Measurements from ENCODE around the gene MYH7.

- TF ChIP-seq, protein P1, sequence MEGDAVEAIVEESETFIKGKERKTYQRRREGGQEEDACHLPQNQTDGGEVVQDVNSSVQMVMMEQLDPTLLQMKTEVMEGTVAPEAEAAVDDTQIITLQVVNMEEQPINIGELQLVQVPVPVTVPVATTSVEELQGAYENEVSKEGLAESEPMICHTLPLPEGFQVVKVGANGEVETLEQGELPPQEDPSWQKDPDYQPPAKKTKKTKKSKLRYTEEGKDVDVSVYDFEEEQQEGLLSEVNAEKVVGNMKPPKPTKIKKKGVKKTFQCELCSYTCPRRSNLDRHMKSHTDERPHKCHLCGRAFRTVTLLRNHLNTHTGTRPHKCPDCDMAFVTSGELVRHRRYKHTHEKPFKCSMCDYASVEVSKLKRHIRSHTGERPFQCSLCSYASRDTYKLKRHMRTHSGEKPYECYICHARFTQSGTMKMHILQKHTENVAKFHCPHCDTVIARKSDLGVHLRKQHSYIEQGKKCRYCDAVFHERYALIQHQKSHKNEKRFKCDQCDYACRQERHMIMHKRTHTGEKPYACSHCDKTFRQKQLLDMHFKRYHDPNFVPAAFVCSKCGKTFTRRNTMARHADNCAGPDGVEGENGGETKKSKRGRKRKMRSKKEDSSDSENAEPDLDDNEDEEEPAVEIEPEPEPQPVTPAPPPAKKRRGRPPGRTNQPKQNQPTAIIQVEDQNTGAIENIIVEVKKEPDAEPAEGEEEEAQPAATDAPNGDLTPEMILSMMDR (IDR thresholded peaks at IDR 0.05), result no peak
- TF ChIP-seq ZFX (IDR thresholded peaks at IDR 0.05; ENCODE audit: borderline replicate concordance), result no peak
Measured at GRCh38 chr14:23385244-23385641, 50.2 kb downstream of the MYH7 start.
